Thyroid gland (tissue), 4 donors: ENCODE measurements around the gene CIRBP.

Experiments
- CTCF ChIP-seq, 6 experiments: fragments of 200-600 bp in 3 of 6; fragments of 450-650 bp in 3 of 6; sonication (generic) in 3 of 6; IDR thresholded peaks; one replicate each; pipeline ENCODE4 v1.5.1; 2016 to 2019; ENCODE audit warnings: antibody characterized with exemption in 6 of 6, mild to moderate bottlenecking in 2 of 6, inconsistent platforms in 1 of 6, moderate library complexity in 1 of 6
- POLR2A ChIP-seq, 2 donors: fragments of 450-650 bp; IDR thresholded peaks; one replicate each; pipeline ENCODE4 v1.6.1; 2017; ENCODE audit warnings: antibody characterized with exemption in 2 of 2, mild to moderate bottlenecking in 2 of 2, moderate library complexity in 1 of 2

- TF ChIP-seq CTCF (IDR thresholded peaks at IDR 0.05): peak; percentile 71 to 98 (median 94)
- peak in 1 of 2 donors; percentile 8 for TF ChIP-seq POLR2A (IDR thresholded peaks at IDR 0.05)
Observed at GRCh38 chr19:1243768-1244692, 25.1 kb upstream of the CIRBP start.
